Right lobe of liver (tissue), 4 donors: ENCODE results near the gene PRSS16.

Source experiments
- POLR2A ChIP-seq: fragments of 450-650 bp; IDR thresholded peaks from one replicate; pipeline ENCODE4 v1.6.1; 2017; ENCODE audit warnings: antibody characterized with exemption, mild to moderate bottlenecking
- TF ChIP-seq, protein P1 (sequence below), 4 donors: fragments of 200-600 bp in 3 of 4; fragments of 450-650 bp in 1 of 4; IDR thresholded peaks; one replicate each; pipeline versions ENCODE4 v1.5.1 to v1.8.0; 2016 to 2022; ENCODE audit warnings: antibody characterized with exemption in 4 of 4, mild to moderate bottlenecking in 2 of 4
- donor health status: DM: no; HTN: no; CAD: no.
- donor health status: DM: no; HTN: no; CAD: no.
- donor health status: DM: no; HTN: yes; CAD: no.

DNA sequence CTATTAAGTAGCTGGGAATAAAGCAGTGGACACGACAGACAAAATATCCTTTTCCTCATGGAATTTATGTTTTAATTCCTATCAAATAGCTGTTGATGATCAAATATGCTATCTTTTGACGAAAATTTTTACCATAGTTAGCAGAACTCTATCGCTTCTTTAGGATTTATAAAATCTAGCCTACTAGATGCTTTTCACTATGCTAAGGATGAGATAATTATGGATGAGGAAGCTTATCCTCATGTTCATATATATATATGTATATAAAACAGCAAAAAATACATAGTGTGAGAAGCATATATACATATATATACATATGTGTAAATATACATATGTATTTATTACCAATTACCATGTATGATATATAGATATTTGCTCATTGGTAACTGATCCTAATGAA, 12.9 kb upstream of the PRSS16 start:
- TF ChIP-seq, protein P1, sequence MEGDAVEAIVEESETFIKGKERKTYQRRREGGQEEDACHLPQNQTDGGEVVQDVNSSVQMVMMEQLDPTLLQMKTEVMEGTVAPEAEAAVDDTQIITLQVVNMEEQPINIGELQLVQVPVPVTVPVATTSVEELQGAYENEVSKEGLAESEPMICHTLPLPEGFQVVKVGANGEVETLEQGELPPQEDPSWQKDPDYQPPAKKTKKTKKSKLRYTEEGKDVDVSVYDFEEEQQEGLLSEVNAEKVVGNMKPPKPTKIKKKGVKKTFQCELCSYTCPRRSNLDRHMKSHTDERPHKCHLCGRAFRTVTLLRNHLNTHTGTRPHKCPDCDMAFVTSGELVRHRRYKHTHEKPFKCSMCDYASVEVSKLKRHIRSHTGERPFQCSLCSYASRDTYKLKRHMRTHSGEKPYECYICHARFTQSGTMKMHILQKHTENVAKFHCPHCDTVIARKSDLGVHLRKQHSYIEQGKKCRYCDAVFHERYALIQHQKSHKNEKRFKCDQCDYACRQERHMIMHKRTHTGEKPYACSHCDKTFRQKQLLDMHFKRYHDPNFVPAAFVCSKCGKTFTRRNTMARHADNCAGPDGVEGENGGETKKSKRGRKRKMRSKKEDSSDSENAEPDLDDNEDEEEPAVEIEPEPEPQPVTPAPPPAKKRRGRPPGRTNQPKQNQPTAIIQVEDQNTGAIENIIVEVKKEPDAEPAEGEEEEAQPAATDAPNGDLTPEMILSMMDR (IDR thresholded peaks at IDR 0.05) = no peak
- no peak for TF ChIP-seq POLR2A
